Activated CD8-positive, alpha-beta memory T cell treated with anti-CD3 and anti-CD28 coated beads for 36 hours (primary cell): ENCODE measurements around the gene RANBP3. TPM values are rescaled to one million over a fixed set of nuclear protein-coding genes. Genes with fewer than 3 reads are reported as not detected.
"Not testable (repeated sequence)": the region's sequence is repeated elsewhere in the genome, so short reads cannot be mapped to it uniquely, and the experiment has no call there.

ENCODE experiments used
- CTCF ChIA-PET: fragments of 350-600 bp; sonication (Branson Sonifier 250); formaldehyde crosslinking; loops from one replicate; lab custom pipeline; 2021; ENCODE audit warnings: antibody characterized with exemption; lab: Charles Lee
- POLR2A ChIA-PET: fragments of 350-600 bp; sonication (Branson Sonifier 250); formaldehyde crosslinking; loops from one replicate; lab custom pipeline; 2021; ENCODE audit warnings: antibody characterized with exemption; lab: Charles Lee
- total RNA-seq, 2 experiments: library from RNA; stranded (reverse); gene quantifications; one replicate each; pipeline ENCODE4 v1.2.3, GENCODE V29; 2021

Gene RANBP3
- total RNA-seq, 2 experiments from 2014 or later, result 98.8 to 104 TPM

DNA sequence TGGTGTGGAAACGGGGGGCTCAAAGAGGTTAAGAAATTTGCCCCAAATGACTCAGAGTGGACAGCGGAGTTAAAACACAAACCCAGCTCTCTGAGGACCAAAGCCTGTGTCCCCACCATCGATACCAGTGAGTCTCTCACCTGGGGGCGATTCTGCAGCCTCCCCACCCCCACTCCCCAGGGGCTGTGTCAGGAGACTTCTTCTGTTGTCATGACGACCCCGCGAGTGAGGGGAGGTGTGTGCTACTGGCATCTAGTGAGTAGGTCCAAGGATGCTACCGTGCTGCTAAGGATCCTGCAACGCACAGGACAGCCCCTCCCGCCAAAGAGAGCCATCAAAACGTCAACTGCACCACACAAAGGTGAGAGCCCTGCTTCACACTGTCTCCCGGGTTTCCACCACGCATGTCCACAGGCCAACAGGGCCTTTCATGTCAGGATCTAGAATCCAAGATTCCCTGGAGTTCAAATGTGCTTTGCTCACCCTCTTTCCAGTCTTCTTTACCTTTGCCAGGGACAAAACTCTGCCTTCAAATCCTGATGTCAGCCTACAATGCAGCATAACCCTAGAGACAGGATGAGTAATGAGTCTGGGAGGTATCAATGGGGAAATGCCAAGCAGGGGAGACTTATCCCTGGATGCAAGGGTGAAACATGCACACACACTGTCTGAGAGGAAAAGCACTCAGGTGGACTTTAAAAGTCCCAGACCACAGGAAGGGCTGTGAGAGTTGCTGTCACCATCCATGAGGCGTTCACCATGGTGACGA lies 3.9 kb downstream of the RANBP3 start:
- POLR2A ChIA-PET, result no interaction called here
- CTCF ChIA-PET, result no interaction called here

DNA sequence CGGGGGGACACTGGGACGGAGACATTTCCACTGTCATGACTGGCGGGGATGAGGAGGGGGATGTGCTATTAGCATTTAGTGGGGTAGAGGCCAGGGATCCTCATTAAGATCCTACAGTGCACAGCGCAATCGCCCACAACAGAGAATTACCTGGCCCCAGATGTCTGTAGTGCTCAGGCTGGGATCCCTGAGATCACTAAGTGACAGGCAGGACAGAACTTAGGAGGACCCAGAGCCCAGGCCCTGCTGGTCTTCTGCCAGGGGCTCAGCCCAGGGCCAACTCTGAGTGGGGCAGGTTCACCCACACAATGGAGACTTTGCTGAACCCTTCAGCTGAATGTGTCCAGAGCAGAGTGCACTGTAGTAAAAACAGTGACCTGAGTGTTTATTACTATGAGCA lies 4.6 kb downstream of the RANBP3 start:
- ChIA-PET POLR2A (no interaction called here), CTCF (no interaction called here)

DNA sequence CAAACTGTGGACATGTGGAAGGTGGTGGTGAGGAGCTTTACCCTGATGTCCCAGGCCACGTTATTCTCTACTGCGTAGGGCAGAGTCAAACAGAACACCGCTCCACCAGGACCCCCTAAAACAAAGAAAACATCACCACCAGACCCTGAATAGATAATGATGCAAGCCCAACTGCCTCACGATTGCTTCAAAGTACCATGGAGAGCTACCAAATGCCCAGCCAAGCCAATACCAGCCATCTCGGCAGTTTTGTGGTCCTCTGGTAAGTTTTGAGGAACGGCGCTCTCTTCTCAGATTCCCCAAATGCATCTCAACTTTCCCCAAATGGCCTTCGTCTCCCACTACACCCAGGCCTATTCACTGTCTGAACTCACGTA lies 5.6 kb downstream of the RANBP3 start:
- ChIA-PET CTCF (interaction anchor here (1.0 to 1.1 kb wide), 2 partner anchors 19 to 50 kb away, joined by 3 to 4 read pairs; no protein-coding TSS in a partner anchor), POLR2A (no interaction called here)

DNA sequence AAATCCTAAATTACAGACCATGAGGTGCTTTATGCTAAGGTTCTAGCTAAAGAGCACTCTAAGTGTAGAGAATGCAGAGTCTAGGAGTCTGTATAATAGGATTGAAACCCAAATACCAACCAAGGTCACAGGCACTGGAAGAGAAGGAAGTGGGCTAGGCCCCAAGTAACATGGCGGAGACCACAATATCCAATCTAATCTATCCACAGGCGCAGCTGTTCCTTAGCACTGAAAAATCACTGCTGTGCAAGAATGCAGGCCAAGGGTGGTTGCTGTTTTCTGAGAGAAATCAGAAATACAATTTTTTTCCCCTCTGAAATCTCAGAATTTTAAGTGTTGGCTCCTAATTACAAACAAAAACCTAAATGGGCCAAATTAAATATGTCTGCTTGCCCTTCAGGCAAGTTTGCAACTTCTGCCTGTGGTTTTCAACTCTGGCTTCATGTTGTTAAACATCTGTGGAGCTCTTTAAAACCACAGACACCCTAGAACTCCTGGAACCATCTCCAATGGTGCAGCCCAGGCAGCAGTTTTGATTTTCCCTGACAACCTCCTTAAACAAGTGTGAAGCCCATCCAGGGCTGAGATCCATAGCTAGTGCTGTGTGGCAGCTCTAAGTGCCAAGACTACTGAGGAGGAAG lies 6.1 kb downstream of the RANBP3 start:
- ChIA-PET CTCF (interaction anchor here (1.0 to 1.7 kb wide), 4 partner anchors 16 to 168 kb away, joined by 3 to 4 read pairs (median 3); no protein-coding TSS in a partner anchor), POLR2A (no interaction called here)

DNA sequence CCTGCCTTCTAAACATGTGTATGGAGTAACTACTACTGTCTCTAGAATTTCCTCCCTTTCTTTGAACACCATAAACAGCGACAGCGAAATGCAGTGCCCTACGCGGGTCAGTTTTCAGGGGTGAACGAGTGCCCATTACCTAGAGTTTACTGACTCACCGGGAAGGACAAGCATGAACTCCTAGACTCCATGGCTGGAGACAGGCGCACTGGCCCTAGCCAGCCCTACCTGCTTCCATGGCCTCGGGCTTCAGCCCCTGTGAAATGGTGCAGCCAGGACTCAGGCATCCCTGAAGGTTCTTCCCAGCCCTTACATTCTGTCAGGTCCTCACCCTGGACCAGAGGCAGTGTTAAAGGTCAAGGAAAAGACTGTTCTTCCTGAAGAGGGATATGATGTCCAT lies 8.5 kb downstream of the RANBP3 start:
- CTCF ChIA-PET, result interaction anchor here (0.7 kb wide), 1 partner anchor 692 kb away, joined by 3 read pairs; no protein-coding TSS in a partner anchor
- POLR2A ChIA-PET, result no interaction called here

DNA sequence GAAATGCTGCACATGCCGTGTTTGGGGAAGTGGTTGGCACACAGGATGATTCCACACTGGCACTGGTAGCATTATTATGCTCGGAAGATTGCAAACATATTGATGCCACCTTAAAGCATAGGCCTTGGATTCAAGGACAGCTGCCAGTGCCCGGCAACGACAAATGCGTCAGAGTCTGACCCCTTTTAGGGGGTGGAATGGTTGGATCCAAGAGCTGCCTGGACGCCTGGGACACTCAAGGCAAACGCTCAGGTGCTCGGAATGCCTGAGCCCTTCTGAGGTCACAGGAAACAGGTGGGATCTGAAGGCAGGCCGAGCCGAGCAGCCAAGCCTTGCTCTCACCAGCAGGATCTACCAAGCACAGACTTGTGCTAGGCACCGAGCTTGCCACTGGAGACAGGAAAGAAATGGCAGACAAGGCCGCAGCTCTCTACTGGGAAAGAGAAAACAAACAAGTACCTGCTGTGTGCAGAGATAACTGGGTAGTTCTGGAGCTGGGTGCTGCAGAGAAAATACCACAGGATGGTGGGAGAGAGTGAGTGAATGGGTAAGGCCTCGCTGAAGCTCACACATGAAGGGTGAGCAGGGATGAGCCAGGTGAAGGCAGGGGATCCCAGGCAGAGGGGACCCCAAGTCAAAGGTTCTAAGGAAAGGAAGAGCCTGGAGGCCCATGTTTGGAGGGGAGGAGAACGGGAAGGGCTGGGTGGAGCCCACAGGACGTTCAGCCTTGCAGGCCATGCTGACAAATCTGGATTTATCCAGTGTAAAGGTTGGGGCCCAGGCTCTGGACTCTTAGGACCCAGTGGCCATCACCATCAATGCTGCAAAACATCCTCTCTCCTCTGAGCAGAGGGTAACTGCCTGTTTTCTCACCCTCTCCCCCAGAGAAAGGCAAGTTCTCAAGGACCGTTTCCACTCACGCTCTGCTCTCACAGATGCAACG lies 9.2 kb downstream of the RANBP3 start:
- ChIA-PET CTCF (interaction anchor here (1.0 to 2.7 kb wide), 15 partner anchors 8 to 165 kb away, joined by 3 to 11 read pairs (median 5); partner anchors contain the start of genes NDUFA11 and VMAC), POLR2A (interaction anchor here (1.1 to 1.6 kb wide), 2 partner anchors 9 to 64 kb away, joined by 3 to 5 read pairs; partner anchors contain the start of genes RANBP3 and VMAC)

DNA sequence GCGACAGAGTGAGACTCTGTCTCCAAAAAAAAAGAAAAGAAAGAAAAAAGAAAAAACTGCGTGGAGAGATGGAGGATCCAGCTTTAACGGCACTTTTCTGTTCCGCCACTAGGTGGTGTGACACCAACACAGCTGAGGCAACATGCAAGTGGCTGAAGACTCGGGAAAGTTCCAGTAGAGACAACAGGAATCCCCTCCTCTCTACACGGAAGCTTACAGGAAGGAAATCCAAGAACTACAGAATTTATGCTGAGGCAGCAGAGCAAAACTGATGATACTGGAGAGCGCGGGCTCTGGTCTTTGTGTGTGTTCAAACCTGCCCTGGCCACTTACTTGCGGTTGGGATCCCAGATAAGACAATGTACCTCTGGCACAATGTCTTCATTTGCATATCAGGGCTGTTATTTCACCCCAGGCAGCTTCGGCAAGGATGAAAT lies 9.9 kb downstream of the RANBP3 start:
- ChIA-PET CTCF (interaction anchor here (0.5 to 2.7 kb wide), 19 partner anchors 8 to 188 kb away, joined by 3 to 11 read pairs (median 4); partner anchors contain the start of genes NDUFA11, RANBP3 and VMAC), POLR2A (interaction anchor here (1.1 to 1.6 kb wide), 2 partner anchors 10 to 64 kb away, joined by 3 to 5 read pairs; partner anchors contain the start of genes RANBP3 and VMAC)

DNA sequence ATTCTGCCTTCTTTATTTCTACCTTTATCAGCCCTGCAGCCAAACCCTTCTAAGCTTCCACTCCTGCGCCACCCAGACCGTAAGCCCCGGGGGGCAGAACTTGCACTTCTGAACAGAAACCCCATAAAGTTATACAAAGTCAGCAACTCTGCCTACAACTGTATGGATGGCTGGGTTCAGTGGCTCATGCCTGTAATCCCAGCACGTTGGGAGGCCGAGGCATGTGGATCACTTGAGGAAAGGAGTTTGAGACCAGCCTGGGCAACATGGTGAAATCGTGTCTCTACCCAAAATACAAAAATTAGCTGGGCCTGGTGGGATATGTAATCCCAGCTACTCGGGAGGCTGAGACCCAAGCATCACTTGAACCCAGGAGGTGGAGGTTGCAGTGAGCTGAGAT lies 10.4 kb downstream of the RANBP3 start:
- ChIA-PET CTCF (interaction anchor here (0.5 to 2.7 kb wide), 18 partner anchors 8 to 188 kb away, joined by 3 to 11 read pairs (median 4); partner anchors contain the start of genes NDUFA11 and RANBP3), POLR2A (interaction anchor here (1.1 to 1.6 kb wide), 2 partner anchors 10 to 63 kb away, joined by 3 to 5 read pairs; partner anchors contain the start of genes RANBP3 and VMAC)

DNA sequence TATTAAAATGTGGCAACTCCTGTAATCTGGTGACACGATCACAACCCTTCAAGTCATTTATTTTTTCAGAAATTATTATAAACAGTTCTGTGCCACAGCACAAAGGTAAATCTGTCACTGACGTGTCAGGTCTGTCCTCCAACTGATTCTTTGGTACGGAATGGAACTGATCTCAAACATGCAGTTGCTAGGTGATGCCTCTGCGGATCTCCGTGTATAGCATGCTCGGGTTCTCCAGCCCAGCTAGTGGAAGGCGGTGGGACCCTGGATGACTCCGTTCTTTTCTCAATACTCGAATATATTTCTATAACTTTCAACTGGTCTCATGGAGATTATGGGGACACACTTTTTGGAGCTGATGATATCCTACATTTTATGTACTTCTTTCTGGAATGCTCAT lies 11.0 kb downstream of the RANBP3 start:
- POLR2A ChIA-PET, result no interaction called here
- CTCF ChIA-PET, result interaction anchor here (1.2 to 2.7 kb wide), 8 partner anchors 10 to 163 kb away, joined by 3 to 11 read pairs (median 4); partner anchors contain the start of gene RANBP3

DNA sequence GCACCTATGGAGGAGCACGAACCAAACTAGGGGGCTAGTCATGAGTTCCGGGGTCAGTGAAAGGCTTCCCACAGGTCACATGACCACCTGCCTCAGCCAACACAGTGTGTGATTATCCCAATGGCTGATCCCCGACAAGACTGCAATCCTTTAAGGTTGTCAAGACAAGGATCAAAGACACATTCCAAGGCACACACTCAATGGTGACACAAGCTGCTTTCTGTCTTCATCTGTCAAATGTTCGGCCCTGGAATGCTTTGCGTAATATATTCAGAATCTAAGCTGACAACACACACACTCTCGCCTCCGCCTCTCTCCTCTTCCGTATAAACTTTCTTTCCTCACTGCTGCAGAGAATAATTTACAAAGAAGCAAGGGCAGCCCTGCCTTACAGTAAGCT lies 11.7 kb downstream of the RANBP3 start:
- ChIA-PET CTCF (interaction anchor here (1.7 to 2.7 kb wide), 2 partner anchors 10 to 17 kb away, joined by 3 to 10 read pairs; no protein-coding TSS in a partner anchor), POLR2A (no interaction called here)

DNA sequence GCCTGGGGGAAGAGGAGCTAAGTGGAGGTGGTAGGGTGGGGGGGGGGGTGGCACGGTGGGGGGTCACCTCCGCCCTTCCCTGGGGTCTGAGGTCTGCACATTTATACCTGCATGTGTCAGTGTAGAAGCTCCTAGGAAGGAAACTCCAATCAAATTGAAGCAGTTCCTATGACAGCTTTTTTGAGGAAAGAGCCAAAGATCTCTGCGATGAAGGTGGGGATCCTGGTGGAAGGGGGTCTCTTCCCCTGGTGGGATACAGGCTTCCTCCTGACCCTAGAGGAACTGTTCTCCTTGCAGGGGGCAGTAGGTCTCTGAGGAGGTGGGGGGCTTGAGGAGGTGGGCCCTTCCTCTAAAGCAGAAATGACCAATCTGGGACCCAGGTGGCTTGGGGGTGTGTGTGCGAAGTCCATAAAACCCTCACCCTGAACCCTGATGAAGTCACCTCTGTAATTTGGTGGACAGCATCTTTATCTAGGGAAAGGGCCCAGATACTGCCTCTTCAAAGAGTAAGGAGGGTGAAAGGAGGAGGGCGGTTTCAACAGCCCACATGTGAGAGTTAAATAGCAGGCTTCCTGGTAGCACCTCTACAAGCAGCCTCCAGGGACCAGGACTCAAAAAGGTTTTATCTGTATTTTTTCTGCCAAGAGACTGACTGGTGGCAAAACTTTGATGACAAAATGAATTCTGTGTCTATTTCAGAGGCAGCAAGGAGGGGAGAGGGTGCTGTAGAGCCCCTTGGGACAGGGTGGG lies 12.9 kb downstream of the RANBP3 start:
- CTCF ChIA-PET, result interaction anchor here (2.1 kb wide), 1 partner anchor 161 kb away, joined by 4 read pairs; no protein-coding TSS in a partner anchor
- POLR2A ChIA-PET, result no interaction called here

DNA sequence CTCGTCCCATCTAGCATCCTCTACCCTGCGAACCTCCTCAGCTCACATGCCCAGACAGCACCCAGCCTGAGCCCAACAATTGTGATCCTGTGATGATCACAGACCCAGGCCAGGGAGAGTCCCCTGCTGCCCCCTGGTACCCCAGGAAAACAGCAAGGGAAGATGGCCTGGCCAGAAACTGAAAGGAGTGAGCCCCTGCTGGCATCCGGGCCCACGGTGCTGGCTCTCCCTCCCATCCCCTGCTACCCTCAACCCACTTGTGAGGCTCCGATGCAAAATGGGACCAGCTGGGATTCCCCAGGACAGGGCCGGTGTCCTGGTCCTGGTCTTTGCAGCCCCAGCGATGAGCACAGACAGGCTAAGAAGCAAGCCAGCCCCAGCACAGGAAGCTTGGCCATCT lies 14.1 kb downstream of the RANBP3 start:
- ChIA-PET CTCF (interaction anchor here (2.1 kb wide), 1 partner anchor 160 kb away, joined by 4 read pairs; no protein-coding TSS in a partner anchor), POLR2A (no interaction called here)

DNA sequence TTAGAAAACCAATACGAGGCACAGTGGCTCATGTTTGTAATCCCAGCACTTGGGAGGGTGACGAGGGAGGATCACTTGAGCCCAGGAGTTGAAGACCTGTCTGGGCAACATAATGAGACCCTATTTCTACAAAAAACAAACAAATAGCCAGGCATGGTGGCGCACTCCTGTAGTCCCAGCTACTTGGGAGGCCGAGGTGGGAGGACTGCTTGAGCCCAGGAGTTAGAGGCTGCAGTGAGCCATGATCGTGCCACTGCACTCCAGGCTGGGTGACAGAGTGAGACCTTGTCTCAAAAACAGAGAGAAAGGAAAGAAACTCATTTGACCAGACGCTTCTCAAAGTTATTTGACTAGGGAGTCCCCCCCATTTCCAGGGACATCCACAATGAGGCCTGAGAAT lies 14.7 kb downstream of the RANBP3 start:
- POLR2A ChIA-PET, result not testable (repeated sequence)
- CTCF ChIA-PET, result interaction anchor here (2.1 kb wide), 1 partner anchor 159 kb away, joined by 4 read pairs; no protein-coding TSS in a partner anchor

DNA sequence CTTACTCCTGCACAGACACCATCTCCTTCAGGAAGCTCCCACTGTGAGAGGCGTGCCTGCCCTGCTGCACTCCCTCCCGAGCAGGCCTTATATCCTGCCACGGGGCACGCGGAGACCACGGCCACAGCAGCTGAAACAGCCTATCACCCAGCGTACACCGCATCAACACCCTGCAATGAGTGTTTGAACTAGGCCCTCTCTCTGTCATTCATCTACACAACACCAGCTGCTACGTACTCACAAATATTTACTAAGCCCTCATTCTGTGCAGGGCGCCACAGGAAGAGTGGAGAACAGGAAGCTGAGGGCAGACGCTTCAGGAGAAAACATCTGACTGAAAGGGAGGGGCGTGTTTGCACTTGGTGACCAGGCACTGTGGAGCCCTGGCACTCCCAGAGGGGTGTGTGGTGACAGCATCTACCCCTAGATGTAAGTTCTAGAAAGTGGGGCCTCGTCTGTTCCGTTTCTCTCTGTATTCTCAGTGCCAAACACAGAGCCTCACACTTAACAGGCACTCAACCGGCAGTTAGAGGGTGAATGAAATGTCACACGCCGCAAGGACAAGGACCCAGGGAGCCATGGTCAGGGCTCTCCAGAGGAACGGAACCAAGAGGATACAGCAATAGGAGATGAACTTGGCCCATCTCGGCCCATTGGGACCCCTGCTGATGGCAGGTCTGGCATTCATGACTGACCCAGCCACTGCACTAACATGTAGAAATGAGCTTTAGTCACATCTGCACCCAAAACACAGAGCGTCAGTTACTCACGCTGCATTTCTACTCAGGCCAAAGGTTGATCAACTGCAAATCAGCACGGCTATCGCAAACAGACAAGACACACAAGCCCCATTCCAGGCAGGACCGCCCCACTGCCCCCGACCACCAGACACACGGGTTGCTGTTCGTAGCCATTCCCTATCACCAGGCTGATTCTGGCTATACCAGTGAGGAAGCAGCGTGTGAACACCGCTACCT lies 15.7 kb downstream of the RANBP3 start:
- ChIA-PET POLR2A (interaction anchor here (0.6 to 1.5 kb wide), 5 partner anchors 12 to 1227 kb away, joined by 3 to 13 read pairs (median 5); no protein-coding TSS in a partner anchor), CTCF (interaction anchor here (0.5 to 1.3 kb wide), 4 partner anchors 8 to 1522 kb away, joined by 3 read pairs; no protein-coding TSS in a partner anchor)

DNA sequence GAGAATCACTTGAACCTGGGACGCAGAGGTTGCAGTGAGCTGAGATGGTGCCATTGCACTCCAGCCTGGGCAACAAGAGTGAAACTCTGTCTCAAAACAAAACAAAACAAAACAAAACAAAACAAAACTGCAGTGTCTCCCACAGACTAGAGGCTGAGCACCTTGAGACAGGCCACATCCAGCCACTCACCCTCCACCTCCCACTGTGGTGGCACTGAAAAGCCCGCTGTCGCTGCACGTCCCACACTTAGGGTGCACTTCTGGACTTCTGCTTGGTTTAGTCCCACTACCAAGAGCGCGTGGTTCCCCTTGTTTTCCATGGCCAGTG lies 16.3 kb downstream of the RANBP3 start:
- ChIA-PET CTCF (interaction anchor here (1.1 to 1.3 kb wide), 2 partner anchors 13 to 61 kb away, joined by 3 read pairs; no protein-coding TSS in a partner anchor), POLR2A (interaction anchor here (1.2 to 1.5 kb wide), 2 partner anchors 11 to 14 kb away, joined by 3 to 5 read pairs; no protein-coding TSS in a partner anchor)
